ENCODE results near the gene NUMB. TPM values are rescaled to one million over a fixed set of nuclear protein-coding genes. Genes with fewer than 3 reads are reported as not detected.

Gene NUMB
- total and polyA plus RNA-seq, 4 donors = 21.2 to 45.8 (median 26.1) TPM

- no peak overlapping the region for H3K27ac ChIP-seq (ENCODE audit: low read depth in 1 of 2, low read length in 2 of 2)
- H3K9me3 ChIP-seq (ENCODE audit: control insufficient read depth in 4 of 4, low read length in 3 of 4) = no peaks in the 10 kb centered on the region
- DNase-seq (ENCODE audit: low spot score) = no peak
- H3K27me3 ChIP-seq (ENCODE audit: control insufficient read depth in 4 of 4, insufficient read depth in 4 of 4, low read length in 3 of 4) = no peaks in the 10 kb centered on the region
- H3K4me3 ChIP-seq (ENCODE audit: low read depth in 1 of 3, low read length in 3 of 3) = no peak overlapping the region
- TF ChIP-seq ZBTB33 (IDR thresholded peaks at IDR 0.05) = no peak
- TF ChIP-seq FOXA1 (IDR thresholded peaks at IDR 0.05) = no peak
- no peak for TF ChIP-seq MAX (IDR thresholded peaks at IDR 0.05)
- TF ChIP-seq FOXA2 (IDR thresholded peaks at IDR 0.05) = no peak
- no peak for TF ChIP-seq HNF4G (IDR thresholded peaks at IDR 0.05)
- TF ChIP-seq EGR1 (IDR thresholded peaks at IDR 0.05; ENCODE audit: low read depth in 2 of 2) = no peak
- TF ChIP-seq JUND (IDR thresholded peaks at IDR 0.05) = no peak
- no peak for TF ChIP-seq RAD21 (IDR thresholded peaks at IDR 0.05)
- no peak for TF ChIP-seq ATF3 (IDR thresholded peaks at IDR 0.05)
- TF ChIP-seq HNF4A (conservative IDR thresholded peaks at IDR 0.05) = no peak
- TF ChIP-seq YY1 (IDR thresholded peaks at IDR 0.05) = no peak
- no peak for TF ChIP-seq CTCF (IDR thresholded peaks at IDR 0.05; ENCODE audit: low read depth, low read length, missing input control)
- TF ChIP-seq TAF1 (conservative IDR thresholded peaks at IDR 0.05) = no peak
- no peak for TF ChIP-seq RXRA (IDR thresholded peaks at IDR 0.05)
- TF ChIP-seq NR2F2 (IDR thresholded peaks at IDR 0.05) = no peak
- no peak for TF ChIP-seq GABPA (IDR thresholded peaks at IDR 0.05 in 1 of 2, conservative IDR thresholded peaks at IDR 0.05 in 1 of 2)
- peak overlapping the region in 1 of 2 donors; percentile 14 for H3K9ac ChIP-seq (ENCODE audit: low read depth in 1 of 2, low read length in 2 of 2)
- WGBS = 60% methylated on average over 2 of the region's 2 CpGs
- peaks cover 0 to 3% (median 0%) of the 10 kb centered on the region in 4 donors for H3K36me3 ChIP-seq (ENCODE audit: control insufficient read depth in 4 of 4, insufficient read depth in 3 of 4, low read depth in 1 of 4, low read length in 3 of 4)
- peaks cover 0 to 9% (median 0%) of the 10 kb centered on the region in 4 donors for H3K4me1 ChIP-seq (ENCODE audit: control insufficient read depth in 4 of 4, insufficient read depth in 4 of 4, low read length in 3 of 4)
Observed at GRCh38 chr14:73402579-73402978, 55.8 kb downstream of the NUMB start.

GRCh38 chr14:73397810-73398209, 60.5 kb downstream of the NUMB start:
- H3K4me1 ChIP-seq (ENCODE audit: control insufficient read depth in 4 of 4, insufficient read depth in 4 of 4, low read length in 3 of 4) = peaks cover 4 to 27% (median 10%) of the 10 kb centered on the region in 4 donors
- no peaks in the 10 kb centered on the region for H3K27me3 ChIP-seq (ENCODE audit: control insufficient read depth in 4 of 4, insufficient read depth in 4 of 4, low read length in 3 of 4)
- TF ChIP-seq CTCF (IDR thresholded peaks at IDR 0.05; ENCODE audit: low read depth, low read length, missing input control) (no peak), FOXA2 (IDR thresholded peaks at IDR 0.05) (no peak), RAD21 (IDR thresholded peaks at IDR 0.05) (no peak), GABPA (IDR thresholded peaks at IDR 0.05 in 1 of 2, conservative IDR thresholded peaks at IDR 0.05 in 1 of 2) (no peak), EGR1 (IDR thresholded peaks at IDR 0.05; ENCODE audit: low read depth in 2 of 2) (no peak)
- H3K9ac ChIP-seq (ENCODE audit: low read depth in 1 of 2, low read length in 2 of 2) = no peak overlapping the region
- no peak overlapping the region for H3K4me3 ChIP-seq (ENCODE audit: low read depth in 1 of 3, low read length in 3 of 3)
- H3K9me3 ChIP-seq (ENCODE audit: control insufficient read depth in 4 of 4, low read length in 3 of 4) = no peaks in the 10 kb centered on the region
- no peak overlapping the region for H3K27ac ChIP-seq (ENCODE audit: low read depth in 1 of 2, low read length in 2 of 2)
- peaks cover 0 to 2% (median 0%) of the 10 kb centered on the region in 4 donors for H3K36me3 ChIP-seq (ENCODE audit: control insufficient read depth in 4 of 4, insufficient read depth in 3 of 4, low read depth in 1 of 4, low read length in 3 of 4)
- 60% methylated on average over 3 of the region's 3 CpGs for WGBS
- no peak for DNase-seq (ENCODE audit: low spot score)
